Epithelial cell of proximal tubule (primary cell): ENCODE measurements around the gene TBCD. TPM values are rescaled to one million over a fixed set of nuclear protein-coding genes. Genes with fewer than 3 reads are reported as not detected.

ENCODE experiments used
- DNase-seq: peaks from one replicate; pipeline ENCODE4 v3.0.0-alpha.2; 2011; ENCODE audit warnings: low read depth
- H3K4me3 ChIP-seq: 2 replicates; pipeline ENCODE4 v1.5.1; 2011; ENCODE audit warnings: low read depth, mild to moderate bottlenecking, low read length
- CTCF ChIP-seq: conservative IDR thresholded peaks from 2 replicates; pipeline ENCODE4 v1.5.1; 2012; ENCODE audit warnings: low read depth, mild to moderate bottlenecking, low read length
- total RNA-seq: library from RNA; depleted of rRNA; stranded (reverse); fragments of >200 nt; gene quantifications from 2 replicates; pipeline ENCODE4 v1.2.3, GENCODE V29; 2015

TBCD gene
- total RNA-seq, 1 donor from 2014 or later: 46.6 TPM

- no peak for DNase-seq
- TF ChIP-seq CTCF: no peak
- H3K4me3 ChIP-seq: no peak overlapping the region
Measured at GRCh38 chr17:82935966-82936767, 184.3 kb downstream of the TBCD start.

GRCh38 chr17:82936768-82937171 is 184.9 kb downstream of the TBCD start:
- no peak for TF ChIP-seq CTCF

GRCh38 chr17:82937411-82938371 is 185.8 kb downstream of the TBCD start:
- H3K4me3 ChIP-seq: no peak overlapping the region
- no peak for TF ChIP-seq CTCF
- DNase-seq: no peak

More at GRCh38 chr17:82936768-82937171, 184.9 kb downstream of the TBCD start:
- no peak for DNase-seq
- H3K4me3 ChIP-seq: no peak overlapping the region

GRCh38 chr17:82938486-82938872 is 186.6 kb downstream of the TBCD start:
- no peak overlapping the region for H3K4me3 ChIP-seq
- TF ChIP-seq CTCF: no peak
- DNase-seq: no peak

- no peak for TF ChIP-seq CTCF
- DNase-seq: no peak
- no peak overlapping the region for H3K4me3 ChIP-seq
Measured at GRCh38 chr17:82938873-82939620, 187.2 kb downstream of the TBCD start.

- TF ChIP-seq CTCF: no peak
- H3K4me3 ChIP-seq: no peak overlapping the region
- no peak for DNase-seq
Measured at GRCh38 chr17:82939621-82940135, 187.8 kb downstream of the TBCD start.
